GM21576 (cell line): ENCODE results near the gene TSPYL6.

Experiments
- ATAC-seq: cut with Tn5 transposase; IDR thresholded peaks from one replicate; pipeline ENCODE4 v1.9.1; 2021; ENCODE audit warnings: mild to moderate bottlenecking, moderate library complexity; ENCODE audit not compliant: unreplicated experiment

Gene TSPYL6

DNA sequence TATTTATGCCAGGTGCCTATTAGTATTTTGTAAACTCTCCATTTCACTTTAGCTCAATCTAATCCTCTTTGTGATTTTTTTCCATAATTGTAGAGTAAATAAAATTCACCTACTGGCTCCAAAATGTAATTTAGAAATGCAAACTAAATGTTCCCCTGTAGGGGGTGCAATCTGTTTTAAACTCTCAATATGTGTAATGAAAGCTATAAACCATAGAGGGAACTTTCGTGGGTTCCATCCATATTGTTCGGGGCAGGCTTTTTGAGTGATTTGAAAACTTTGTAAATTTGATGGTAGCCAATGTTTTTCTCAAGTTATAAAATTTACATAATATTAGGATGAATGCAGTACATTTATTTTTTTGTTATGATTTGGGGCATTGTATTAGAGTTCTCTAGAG is 49.4 kb downstream of the TSPYL6 start:
- ATAC-seq = no peak

- no peak for ATAC-seq
Measured at GRCh38 chr2:54204476-54204875, 51.6 kb downstream of the TSPYL6 start.
